SW 1271 (cell line): ENCODE data around the gene ADPRH.
"Not testable (repeated sequence)": the region's sequence is repeated elsewhere in the genome, so short reads cannot be mapped to it uniquely, and the experiment has no call there.

Experiments used
- DNase-seq, 2 experiments: peaks; one replicate each; lab custom pipeline; 2025; lab: John Stamatoyannopoulos, UW

ADPRH gene

GRCh38 chr3:119559441-119559963 is 19.8 kb upstream of the ADPRH start, which contains the start of gene CD80:
Gene CD80, minus strand, starts transcription at chr3:119559614. Its CDS starts 1,886 bp downstream, at chr3:119557728.
- peak in 1 of 2 experiments; percentile 12 for DNase-seq

- no peak for DNase-seq
Measured at GRCh38 chr3:119560160-119560559, 19.1 kb upstream of the ADPRH start.

- no peak for DNase-seq
Measured at GRCh38 chr3:119562307-119562961, 16.9 kb upstream of the ADPRH start.

- not testable (repeated sequence) for DNase-seq
Measured at GRCh38 chr3:119563334-119563733, 16.0 kb upstream of the ADPRH start.

GRCh38 chr3:119569156-119569555 is 10.1 kb upstream of the ADPRH start:
- no peak for DNase-seq

- DNase-seq = no peak
Measured at GRCh38 chr3:119570229-119570628, 9.1 kb upstream of the ADPRH start.

GRCh38 chr3:119571230-119571629 is 8.1 kb upstream of the ADPRH start:
- DNase-seq = no peak

- no peak for DNase-seq
Measured at GRCh38 chr3:119571688-119572087, 7.6 kb upstream of the ADPRH start.

- DNase-seq = no peak
Measured at GRCh38 chr3:119575507-119575906, 3.8 kb upstream of the ADPRH start.

GRCh38 chr3:119580067-119580760 is 922 bp downstream of the ADPRH start:
- no peak for DNase-seq

GRCh38 chr3:119582178-119582577 is 2.9 kb downstream of the ADPRH start:
- no peak for DNase-seq

GRCh38 chr3:119585208-119585607 is 5.9 kb downstream of the ADPRH start:
- DNase-seq = no peak

GRCh38 chr3:119585856-119586570 is 6.7 kb downstream of the ADPRH start:
- no peak for DNase-seq

- DNase-seq = no peak
Measured at GRCh38 chr3:119586733-119587172, 7.5 kb downstream of the ADPRH start.

GRCh38 chr3:119588112-119588511 is 8.8 kb downstream of the ADPRH start:
- no peak for DNase-seq

- DNase-seq = no peak
Measured at GRCh38 chr3:119589102-119589773, 9.9 kb downstream of the ADPRH start.

GRCh38 chr3:119590706-119591105 is 11.4 kb downstream of the ADPRH start:
- no peak for DNase-seq

GRCh38 chr3:119592861-119593260 is 13.6 kb downstream of the ADPRH start:
- no peak for DNase-seq

- no peak for DNase-seq
Measured at GRCh38 chr3:119594066-119594465, 14.8 kb downstream of the ADPRH start.

GRCh38 chr3:119594929-119595328 is 15.6 kb downstream of the ADPRH start:
- DNase-seq = not testable (repeated sequence)

- no peak for DNase-seq
Measured at GRCh38 chr3:119595639-119596334, 16.5 kb downstream of the ADPRH start.
